GM23338 (cell line): ENCODE data around the gene SASS6.

ENCODE experiments used
- CREB1 ChIP-seq: fragments of 250-450 bp; sonication (Bioruptor Pico); IDR thresholded peaks from 2 replicates; pipeline ENCODE4 v1.5.0; 2020; ENCODE audit warnings: low read depth, mild to moderate bottlenecking, moderate library complexity
- EZH2 ChIP-seq: fragments of 200-600 bp; sonication (generic); IDR thresholded peaks from one replicate; pipeline ENCODE4 v1.8.0; 2017; ENCODE audit warnings: antibody characterized with exemption, mild to moderate bottlenecking, low read depth; ENCODE audit not compliant: unreplicated experiment
- POLR2AphosphoS5 ChIP-seq: IDR thresholded peaks from 2 replicates; pipeline ENCODE4 v1.6.1; 2016; ENCODE audit warnings: antibody characterized with exemption, low read depth
- ZNF114 ChIP-seq: fragments of 250-450 bp; sonication (Bioruptor Pico); IDR thresholded peaks from 2 replicates; pipeline ENCODE4 v1.5.0; 2020; ENCODE audit warnings: mild to moderate bottlenecking, moderate library complexity
- TF ChIP-seq, protein P1 (sequence below), 2 experiments: fragments of 200-600 bp in 1 of 2; sonication (generic) in 1 of 2; conservative IDR thresholded peaks; 2 replicates each; pipeline versions ENCODE4 v1.5.1 to v1.6.1; 2016 to 2017; ENCODE audit warnings: antibody characterized with exemption in 2 of 2, low read depth in 2 of 2, mild to moderate bottlenecking in 2 of 2, moderate library complexity in 1 of 2
- TF ChIP-seq, protein P2 (sequence below): fragments of 250-450 bp; sonication (Bioruptor Pico); IDR thresholded peaks from 2 replicates; pipeline ENCODE4 v1.5.0; 2020; ENCODE audit warnings: mild to moderate bottlenecking, moderate library complexity

DNA sequence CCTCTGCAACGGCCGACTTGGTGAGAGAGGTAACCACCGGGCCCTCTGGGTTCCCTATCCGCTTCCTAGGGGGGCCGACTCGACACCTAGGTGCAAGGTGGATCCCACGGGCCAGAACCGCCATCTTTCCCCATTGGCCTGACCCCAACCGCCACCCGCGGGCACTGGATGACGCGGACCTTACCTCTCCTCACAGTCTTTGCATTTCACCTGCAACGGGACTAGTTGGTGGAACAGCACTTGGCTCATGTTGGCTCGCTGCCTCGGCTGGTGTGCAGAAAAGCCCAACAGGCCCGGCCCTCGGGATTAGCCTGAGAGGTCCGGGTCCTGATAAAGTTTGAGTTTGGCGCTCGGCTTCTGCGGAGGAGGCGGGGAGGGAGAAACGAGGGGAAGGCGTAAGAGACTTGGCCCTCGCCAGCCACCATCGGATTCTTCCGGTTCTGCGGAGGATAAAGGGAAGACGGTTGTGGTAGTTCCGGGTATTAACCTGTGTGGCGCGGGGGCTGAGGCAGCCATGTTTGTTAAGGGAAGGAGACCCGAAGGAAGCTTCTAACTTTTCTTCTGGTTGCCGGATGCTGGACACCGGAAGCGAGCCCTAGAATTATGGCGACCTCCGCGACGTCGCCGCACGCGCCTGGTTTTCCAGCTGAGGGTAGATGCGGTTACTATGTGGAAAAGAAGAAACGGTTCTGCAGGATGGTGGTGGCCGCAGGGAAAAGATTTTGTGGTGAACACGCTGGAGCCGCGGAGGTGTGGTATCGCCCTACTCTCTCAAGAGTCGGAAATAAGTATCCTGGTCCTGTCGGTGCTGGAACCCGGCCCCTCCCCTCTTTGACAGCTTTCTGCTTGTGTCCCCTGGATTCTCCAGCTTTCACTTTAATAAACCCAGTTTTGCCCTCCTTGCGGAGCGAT lies at the start of gene SASS6, which contains the start of gene TRMT13:
- TF ChIP-seq, protein P1, sequence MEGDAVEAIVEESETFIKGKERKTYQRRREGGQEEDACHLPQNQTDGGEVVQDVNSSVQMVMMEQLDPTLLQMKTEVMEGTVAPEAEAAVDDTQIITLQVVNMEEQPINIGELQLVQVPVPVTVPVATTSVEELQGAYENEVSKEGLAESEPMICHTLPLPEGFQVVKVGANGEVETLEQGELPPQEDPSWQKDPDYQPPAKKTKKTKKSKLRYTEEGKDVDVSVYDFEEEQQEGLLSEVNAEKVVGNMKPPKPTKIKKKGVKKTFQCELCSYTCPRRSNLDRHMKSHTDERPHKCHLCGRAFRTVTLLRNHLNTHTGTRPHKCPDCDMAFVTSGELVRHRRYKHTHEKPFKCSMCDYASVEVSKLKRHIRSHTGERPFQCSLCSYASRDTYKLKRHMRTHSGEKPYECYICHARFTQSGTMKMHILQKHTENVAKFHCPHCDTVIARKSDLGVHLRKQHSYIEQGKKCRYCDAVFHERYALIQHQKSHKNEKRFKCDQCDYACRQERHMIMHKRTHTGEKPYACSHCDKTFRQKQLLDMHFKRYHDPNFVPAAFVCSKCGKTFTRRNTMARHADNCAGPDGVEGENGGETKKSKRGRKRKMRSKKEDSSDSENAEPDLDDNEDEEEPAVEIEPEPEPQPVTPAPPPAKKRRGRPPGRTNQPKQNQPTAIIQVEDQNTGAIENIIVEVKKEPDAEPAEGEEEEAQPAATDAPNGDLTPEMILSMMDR (conservative IDR thresholded peaks at IDR 0.05; ENCODE audit: low read depth in 2 of 2), result no peak
- TF ChIP-seq POLR2AphosphoS5, result peak; percentile 71
- no peak for TF ChIP-seq ZNF114 (CRISPR knock-in tag)
- TF ChIP-seq, protein P2, sequence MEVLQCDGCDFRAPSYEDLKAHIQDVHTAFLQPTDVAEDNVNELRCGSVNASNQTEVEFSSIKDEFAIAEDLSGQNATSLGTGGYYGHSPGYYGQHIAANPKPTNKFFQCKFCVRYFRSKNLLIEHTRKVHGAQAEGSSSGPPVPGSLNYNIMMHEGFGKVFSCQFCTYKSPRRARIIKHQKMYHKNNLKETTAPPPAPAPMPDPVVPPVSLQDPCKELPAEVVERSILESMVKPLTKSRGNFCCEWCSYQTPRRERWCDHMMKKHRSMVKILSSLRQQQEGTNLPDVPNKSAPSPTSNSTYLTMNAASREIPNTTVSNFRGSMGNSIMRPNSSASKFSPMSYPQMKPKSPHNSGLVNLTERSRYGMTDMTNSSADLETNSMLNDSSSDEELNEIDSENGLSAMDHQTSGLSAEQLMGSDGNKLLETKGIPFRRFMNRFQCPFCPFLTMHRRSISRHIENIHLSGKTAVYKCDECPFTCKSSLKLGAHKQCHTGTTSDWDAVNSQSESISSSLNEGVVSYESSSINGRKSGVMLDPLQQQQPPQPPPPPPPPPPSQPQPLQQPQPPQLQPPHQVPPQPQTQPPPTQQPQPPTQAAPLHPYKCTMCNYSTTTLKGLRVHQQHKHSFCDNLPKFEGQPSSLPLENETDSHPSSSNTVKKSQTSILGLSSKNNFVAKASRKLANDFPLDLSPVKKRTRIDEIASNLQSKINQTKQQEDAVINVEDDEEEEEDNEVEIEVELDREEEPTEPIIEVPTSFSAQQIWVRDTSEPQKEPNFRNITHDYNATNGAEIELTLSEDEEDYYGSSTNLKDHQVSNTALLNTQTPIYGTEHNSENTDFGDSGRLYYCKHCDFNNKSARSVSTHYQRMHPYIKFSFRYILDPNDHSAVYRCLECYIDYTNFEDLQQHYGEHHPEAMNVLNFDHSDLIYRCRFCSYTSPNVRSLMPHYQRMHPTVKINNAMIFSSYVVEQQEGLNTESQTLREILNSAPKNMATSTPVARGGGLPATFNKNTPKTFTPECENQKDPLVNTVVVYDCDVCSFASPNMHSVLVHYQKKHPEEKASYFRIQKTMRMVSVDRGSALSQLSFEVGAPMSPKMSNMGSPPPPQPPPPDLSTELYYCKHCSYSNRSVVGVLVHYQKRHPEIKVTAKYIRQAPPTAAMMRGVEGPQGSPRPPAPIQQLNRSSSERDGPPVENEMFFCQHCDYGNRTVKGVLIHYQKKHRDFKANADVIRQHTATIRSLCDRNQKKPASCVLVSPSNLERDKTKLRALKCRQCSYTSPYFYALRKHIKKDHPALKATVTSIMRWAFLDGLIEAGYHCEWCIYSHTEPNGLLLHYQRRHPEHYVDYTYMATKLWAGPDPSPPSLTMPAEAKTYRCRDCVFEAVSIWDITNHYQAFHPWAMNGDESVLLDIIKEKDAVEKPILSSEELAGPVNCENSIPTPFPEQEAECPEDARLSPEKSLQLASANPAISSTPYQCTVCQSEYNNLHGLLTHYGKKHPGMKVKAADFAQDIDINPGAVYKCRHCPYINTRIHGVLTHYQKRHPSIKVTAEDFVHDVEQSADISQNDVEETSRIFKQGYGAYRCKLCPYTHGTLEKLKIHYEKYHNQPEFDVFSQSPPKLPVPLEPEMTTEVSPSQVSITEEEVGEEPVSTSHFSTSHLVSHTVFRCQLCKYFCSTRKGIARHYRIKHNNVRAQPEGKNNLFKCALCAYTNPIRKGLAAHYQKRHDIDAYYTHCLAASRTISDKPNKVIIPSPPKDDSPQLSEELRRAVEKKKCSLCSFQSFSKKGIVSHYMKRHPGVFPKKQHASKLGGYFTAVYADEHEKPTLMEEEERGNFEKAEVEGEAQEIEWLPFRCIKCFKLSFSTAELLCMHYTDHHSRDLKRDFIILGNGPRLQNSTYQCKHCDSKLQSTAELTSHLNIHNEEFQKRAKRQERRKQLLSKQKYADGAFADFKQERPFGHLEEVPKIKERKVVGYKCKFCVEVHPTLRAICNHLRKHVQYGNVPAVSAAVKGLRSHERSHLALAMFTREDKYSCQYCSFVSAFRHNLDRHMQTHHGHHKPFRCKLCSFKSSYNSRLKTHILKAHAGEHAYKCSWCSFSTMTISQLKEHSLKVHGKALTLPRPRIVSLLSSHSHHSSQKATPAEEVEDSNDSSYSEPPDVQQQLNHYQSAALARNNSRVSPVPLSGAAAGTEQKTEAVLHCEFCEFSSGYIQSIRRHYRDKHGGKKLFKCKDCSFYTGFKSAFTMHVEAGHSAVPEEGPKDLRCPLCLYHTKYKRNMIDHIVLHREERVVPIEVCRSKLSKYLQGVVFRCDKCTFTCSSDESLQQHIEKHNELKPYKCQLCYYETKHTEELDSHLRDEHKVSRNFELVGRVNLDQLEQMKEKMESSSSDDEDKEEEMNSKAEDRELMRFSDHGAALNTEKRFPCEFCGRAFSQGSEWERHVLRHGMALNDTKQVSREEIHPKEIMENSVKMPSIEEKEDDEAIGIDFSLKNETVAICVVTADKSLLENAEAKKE (CRISPR knock-in tag), result no peak
- no peak for TF ChIP-seq EZH2
- TF ChIP-seq CREB1 (CRISPR knock-in tag), result peak; percentile 70
